ENCODE data around the gene TWSG1. TPM values are rescaled to one million over a fixed set of nuclear protein-coding genes. Genes with fewer than 3 reads are reported as not detected.

Gene TWSG1
- total and polyA plus RNA-seq, 8 donors = 8.2 to 76.0 (median 23.6) TPM

DNA sequence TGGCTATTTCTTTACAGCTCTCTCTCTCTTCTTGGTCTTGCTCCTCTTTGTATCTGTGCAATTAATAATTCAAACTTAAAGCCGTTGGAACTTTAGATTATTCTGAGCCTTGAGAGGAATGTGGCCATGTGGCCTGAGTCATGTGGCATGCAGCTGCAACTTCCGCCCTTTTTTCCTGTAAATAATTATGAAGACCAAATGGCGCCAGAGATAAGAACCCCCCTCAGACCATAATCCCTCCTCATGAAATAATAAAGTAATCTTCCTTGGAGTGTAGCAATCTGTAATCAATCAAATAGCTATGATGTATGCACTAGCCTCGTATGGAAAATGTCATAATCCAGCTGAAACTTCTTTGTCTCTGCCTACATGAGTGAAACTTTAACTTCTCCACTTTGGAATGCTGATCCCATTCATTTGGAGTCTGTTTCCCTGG, 13.5 kb upstream of the TWSG1 start:
- H3K36me3 ChIP-seq = no peaks in the 10 kb centered on the region
- no peak overlapping the region for H3K27ac ChIP-seq
- H3K9me3 ChIP-seq = peaks cover 0 to 4% (median 0%) of the 10 kb centered on the region in 4 donors
- H3K27me3 ChIP-seq = no peaks in the 10 kb centered on the region
- H3K4me3 ChIP-seq = no peak overlapping the region
- TF ChIP-seq POLR2A (IDR thresholded peaks at IDR 0.05) = no peak
- no peak for TF ChIP-seq POLR2AphosphoS5 (IDR thresholded peaks at IDR 0.05)
- DNase-seq = peak in 1 of 2 donors; percentile 41
- intact Hi-C loops (cut with DNase I; ENCODE audit: low total_unique reads) = no loop called here
- 19 to 47% (median 28%) methylated on average over 4 of the region's 4 CpGs for WGBS, 5 donors
- peaks cover 0 to 4% (median 0%) of the 10 kb centered on the region in 4 donors for H3K4me1 ChIP-seq

- Histone ChIP-seq H3K4me1 (peaks cover 0 to 4% (median 0%) of the 10 kb centered on the region in 4 donors), H3K27ac (no peak overlapping the region), H3K9me3 (peaks cover 0 to 4% (median 0%) of the 10 kb centered on the region in 4 donors), H3K4me3 (no peak overlapping the region), H3K27me3 (no peaks in the 10 kb centered on the region), H3K36me3 (no peaks in the 10 kb centered on the region)
- WGBS, 5 donors = 24 to 35% (median 33%) methylated on average over 4 of the region's 4 CpGs
- TF ChIP-seq, protein P1, sequence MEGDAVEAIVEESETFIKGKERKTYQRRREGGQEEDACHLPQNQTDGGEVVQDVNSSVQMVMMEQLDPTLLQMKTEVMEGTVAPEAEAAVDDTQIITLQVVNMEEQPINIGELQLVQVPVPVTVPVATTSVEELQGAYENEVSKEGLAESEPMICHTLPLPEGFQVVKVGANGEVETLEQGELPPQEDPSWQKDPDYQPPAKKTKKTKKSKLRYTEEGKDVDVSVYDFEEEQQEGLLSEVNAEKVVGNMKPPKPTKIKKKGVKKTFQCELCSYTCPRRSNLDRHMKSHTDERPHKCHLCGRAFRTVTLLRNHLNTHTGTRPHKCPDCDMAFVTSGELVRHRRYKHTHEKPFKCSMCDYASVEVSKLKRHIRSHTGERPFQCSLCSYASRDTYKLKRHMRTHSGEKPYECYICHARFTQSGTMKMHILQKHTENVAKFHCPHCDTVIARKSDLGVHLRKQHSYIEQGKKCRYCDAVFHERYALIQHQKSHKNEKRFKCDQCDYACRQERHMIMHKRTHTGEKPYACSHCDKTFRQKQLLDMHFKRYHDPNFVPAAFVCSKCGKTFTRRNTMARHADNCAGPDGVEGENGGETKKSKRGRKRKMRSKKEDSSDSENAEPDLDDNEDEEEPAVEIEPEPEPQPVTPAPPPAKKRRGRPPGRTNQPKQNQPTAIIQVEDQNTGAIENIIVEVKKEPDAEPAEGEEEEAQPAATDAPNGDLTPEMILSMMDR (IDR thresholded peaks at IDR 0.05) = no peak
- peak in 1 of 2 donors; percentile 20 for DNase-seq
- intact Hi-C loops (cut with DNase I; ENCODE audit: low total_unique reads) = no loop called here
Measured at GRCh38 chr18:9321736-9322135, 12.8 kb upstream of the TWSG1 start.

DNA sequence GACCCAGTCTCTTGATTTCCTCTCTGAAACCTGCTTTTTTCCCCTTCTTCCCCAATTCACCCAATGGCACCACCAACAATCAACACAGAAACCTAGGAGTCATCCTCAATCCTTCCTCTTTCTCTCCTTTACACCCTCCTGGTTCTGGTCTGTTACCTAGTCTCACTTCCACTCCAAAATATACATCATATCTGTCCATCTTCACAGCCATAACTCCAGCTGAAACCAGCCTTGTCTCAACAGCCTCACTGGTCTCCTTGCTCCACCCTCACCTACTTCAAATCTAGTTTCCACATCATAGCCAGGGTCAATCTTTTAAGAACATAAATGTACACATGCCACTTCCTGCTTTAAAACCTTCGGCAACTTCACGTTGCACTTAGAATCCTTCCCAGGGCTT, 11.8 kb upstream of the TWSG1 start:
- intact Hi-C loops (cut with DNase I; ENCODE audit: low total_unique reads) = no loop called here
- Histone ChIP-seq H3K4me3 (no peak overlapping the region), H3K27me3 (no peaks in the 10 kb centered on the region), H3K27ac (no peak overlapping the region), H3K36me3 (no peaks in the 10 kb centered on the region), H3K4me1 (peaks cover 0 to 4% (median 0%) of the 10 kb centered on the region in 4 donors), H3K9me3 (peaks cover 0 to 6% (median 0%) of the 10 kb centered on the region in 4 donors)
- DNase-seq = no peak
- 29 to 56% (median 51%) methylated on average over 2 of the region's 2 CpGs for WGBS, 5 donors
- TF ChIP-seq EP300 (IDR thresholded peaks at IDR 0.05) (no peak), POLR2A (IDR thresholded peaks at IDR 0.05) (no peak), POLR2AphosphoS5 (IDR thresholded peaks at IDR 0.05) (no peak)
- TF ChIP-seq, protein P1 (IDR thresholded peaks at IDR 0.05) = no peak

DNA sequence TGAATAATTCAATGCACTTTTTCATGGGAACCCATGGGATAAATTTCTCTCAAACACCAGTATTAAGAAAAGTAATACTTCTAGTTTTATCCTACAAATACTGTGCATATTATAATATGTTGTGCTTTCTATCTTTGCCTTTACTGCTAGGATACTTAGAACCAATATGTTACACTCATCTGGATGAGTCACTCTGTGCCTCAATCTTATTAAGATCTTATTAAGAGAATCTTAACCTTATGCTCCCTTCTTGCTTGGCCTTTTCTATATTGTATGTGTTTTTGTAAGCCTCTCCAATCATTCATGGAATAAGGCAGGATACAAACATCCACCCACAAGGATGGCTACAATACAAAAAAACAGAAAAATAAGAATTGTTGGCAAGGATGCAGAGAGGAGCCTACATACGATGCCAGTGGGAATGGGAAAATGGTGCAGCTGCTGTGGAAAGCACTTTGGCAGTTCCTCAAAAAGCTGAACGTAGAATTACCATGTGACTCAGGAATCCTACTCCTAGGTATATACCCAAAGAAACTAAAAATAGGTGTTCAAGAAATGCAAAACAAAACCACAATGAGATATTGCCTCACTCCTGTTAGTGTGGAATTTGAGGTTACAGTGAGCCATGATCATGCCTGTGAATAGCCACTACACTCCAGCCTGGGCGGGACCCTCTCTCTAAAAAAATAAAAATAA, 10.7 kb upstream of the TWSG1 start:
- H3K36me3 ChIP-seq = no peaks in the 10 kb centered on the region
- intact Hi-C loops (cut with DNase I; ENCODE audit: low total_unique reads) = no loop called here
- no peaks in the 10 kb centered on the region for H3K27me3 ChIP-seq
- WGBS, 5 donors = 69 to 81% (median 72%) methylated on average over 3 of the region's 3 CpGs
- H3K9me3 ChIP-seq = peaks cover 0 to 14% (median 7%) of the 10 kb centered on the region in 4 donors
- peaks cover 0 to 4% (median 0%) of the 10 kb centered on the region in 4 donors for H3K4me1 ChIP-seq
- no peak for DNase-seq
- TF ChIP-seq POLR2AphosphoS5 (IDR thresholded peaks at IDR 0.05) (no peak), POLR2A (IDR thresholded peaks at IDR 0.05) (no peak), EP300 (IDR thresholded peaks at IDR 0.05) (no peak)
- TF ChIP-seq, protein P1 (IDR thresholded peaks at IDR 0.05) = no peak
- no peak overlapping the region for H3K4me3 ChIP-seq
- H3K27ac ChIP-seq = no peak overlapping the region

DNA sequence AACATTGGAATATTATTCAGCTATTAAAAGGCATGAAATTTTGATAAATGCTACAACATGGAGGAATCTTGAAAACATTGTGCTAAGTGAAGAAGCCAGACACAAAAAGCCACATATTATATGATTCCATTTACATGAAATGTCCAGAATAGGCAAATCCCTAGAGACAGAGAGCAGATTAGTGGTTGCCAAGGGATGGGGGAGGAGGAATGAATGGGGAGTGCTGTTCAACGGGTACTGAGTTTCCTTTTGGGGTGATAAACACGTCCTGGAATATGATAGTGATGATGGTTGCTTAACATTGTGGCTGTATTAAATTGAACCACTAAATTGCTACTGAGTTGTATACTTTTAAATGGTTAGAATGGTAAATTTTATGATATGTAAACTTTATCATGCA, 8.9 kb upstream of the TWSG1 start:
- TF ChIP-seq, protein P1 (IDR thresholded peaks at IDR 0.05) = no peak
- TF ChIP-seq POLR2A (IDR thresholded peaks at IDR 0.05) = no peak
- intact Hi-C loops (cut with DNase I; ENCODE audit: low total_unique reads) = no loop called here
- H3K4me1 ChIP-seq = peaks cover 0 to 5% (median 2%) of the 10 kb centered on the region in 4 donors
- H3K36me3 ChIP-seq = no peaks in the 10 kb centered on the region
- DNase-seq = no peak
- peaks cover 0 to 11% (median 7%) of the 10 kb centered on the region in 4 donors for H3K9me3 ChIP-seq
- 49 to 73% (median 55%) methylated on average over 2 of the region's 2 CpGs for WGBS, 5 donors
- H3K4me3 ChIP-seq = no peak overlapping the region
- no peak overlapping the region for H3K27ac ChIP-seq
- H3K27me3 ChIP-seq = no peaks in the 10 kb centered on the region
